ENCODE results near the gene CSNK2A2. TPM values are rescaled to one million over a fixed set of nuclear protein-coding genes. Genes with fewer than 3 reads are reported as not detected.
A peak's percentile ranks its signal among the peaks of the same experiment; 100 is the strongest.

CSNK2A2 gene
- total RNA-seq = 100 to 1,000 TPM; 113 to 114 TPM

DNA sequence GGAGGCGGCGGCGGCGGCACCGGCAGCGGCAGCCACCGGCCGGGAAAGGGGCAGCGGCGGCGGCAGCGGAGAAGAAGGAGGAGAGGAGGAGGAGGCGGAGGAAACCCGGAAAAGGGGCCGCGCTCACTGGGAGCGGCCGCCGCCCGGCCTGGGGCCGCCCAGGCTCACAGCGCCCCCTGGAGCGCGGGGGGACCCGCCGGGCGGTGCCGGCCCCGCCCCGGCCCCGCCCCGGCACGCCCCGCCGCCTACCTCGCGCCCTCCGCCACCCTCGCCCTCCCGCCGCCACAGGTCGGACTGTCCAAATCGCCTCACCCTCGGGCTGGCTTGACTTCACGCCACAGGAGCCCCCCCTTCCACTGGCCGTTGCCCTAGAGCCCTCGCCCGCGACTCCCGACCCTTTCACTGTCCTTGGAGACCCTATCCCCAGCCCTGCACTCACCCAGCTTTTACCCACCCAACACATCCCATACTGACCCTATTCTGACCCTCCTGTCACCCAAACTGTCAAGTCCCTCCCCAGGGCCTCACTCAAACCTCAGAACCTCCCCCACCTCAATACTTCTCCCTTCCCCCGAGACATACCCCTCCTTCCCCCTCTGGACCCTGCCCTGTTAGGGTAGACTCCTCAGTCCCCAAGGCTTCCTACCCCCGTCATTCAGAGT lies at the start of gene CSNK2A2:
CSNK2A2 (minus strand) TSS at position 85 of the 662 bp plus-strand sequence. CDS start 370 bp downstream, outside the sequence.
- peak; percentile 78 for DNase-seq
- H3K36me3 Mint-ChIP-seq = peaks cover 27% of the 10 kb centered on the region
- peak within 1 kb of the TSS; percentile 92 for H3K4me3 Mint-ChIP-seq

GRCh38 chr16:58243528-58244004 lies 45.7 kb upstream of the CSNK2A2 start:
- Mint-ChIP-seq H3K4me1 (no peaks in the 10 kb centered on the region), H3K27ac (no peak overlapping the region), H3K27me3 (peaks cover 37% of the 10 kb centered on the region), H3K4me3 (no peak overlapping the region), H3K36me3 (no peaks in the 10 kb centered on the region), H3K9me3 (no peaks in the 10 kb centered on the region)
- DNase-seq = no peak

More for the DNA sequence above, at the start of gene CSNK2A2:
- no peaks in the 10 kb centered on the region for H3K9me3 Mint-ChIP-seq
- H3K27ac Mint-ChIP-seq = peak within 1 kb of the TSS; percentile 76
- peaks cover 15% of the 10 kb centered on the region for H3K27me3 Mint-ChIP-seq
- H3K4me1 Mint-ChIP-seq = peaks cover 34% of the 10 kb centered on the region

DNA sequence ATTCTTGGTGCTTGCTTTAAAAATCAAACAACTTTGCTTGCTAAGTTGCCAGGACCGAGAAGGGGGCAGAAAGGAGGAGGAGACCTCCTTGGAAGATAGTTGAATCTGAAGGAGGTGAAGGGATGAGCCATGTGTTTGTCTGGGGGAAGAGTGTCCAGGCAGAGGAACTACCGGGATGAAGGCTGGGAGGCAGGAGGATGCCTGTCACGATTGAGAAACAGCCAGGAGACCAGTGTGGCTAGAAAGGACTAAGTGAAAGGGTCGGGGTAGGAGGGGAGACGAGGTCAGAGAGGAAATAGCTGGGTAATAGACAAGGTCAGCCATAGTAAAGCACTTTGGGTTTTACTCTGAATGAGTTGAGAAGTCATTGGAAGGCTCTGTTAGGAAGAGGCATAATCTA lies 38.9 kb upstream of the CSNK2A2 start:
- Mint-ChIP-seq H3K27me3 (peaks cover 30% of the 10 kb centered on the region), H3K9me3 (no peaks in the 10 kb centered on the region)

DNA sequence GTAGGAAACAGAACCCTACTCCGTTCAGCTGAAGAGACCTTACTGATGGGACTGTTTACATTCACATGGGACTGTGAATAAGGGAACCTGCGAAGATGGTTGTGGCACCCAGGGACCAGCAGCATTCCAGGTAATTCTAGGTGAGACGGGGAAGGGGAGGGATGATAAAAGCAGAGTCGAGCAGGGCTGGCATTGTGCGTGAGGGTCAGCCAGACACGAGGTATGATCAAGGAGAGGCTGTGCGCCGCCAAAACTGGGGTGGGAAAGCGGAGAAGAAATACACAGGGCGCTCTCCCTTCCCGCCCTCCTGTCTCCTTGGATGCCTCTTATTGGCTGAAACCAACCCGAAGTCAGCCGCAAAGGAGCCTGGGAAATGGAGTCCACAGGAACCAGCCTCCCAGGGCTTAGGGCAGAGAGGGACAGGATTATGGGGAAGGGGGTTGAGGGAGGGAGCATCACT lies 38.4 kb upstream of the CSNK2A2 start:
- Mint-ChIP-seq H3K4me1 (peaks cover 10% of the 10 kb centered on the region), H3K36me3 (no peaks in the 10 kb centered on the region), H3K27ac (no peak overlapping the region), H3K4me3 (peak overlapping the region; percentile 81), H3K9me3 (no peaks in the 10 kb centered on the region), H3K27me3 (peaks cover 25% of the 10 kb centered on the region)
- DNase-seq = peak; percentile 66

More for the DNA sequence above, 38.9 kb upstream of the CSNK2A2 start:
- no peak overlapping the region for H3K27ac Mint-ChIP-seq
- H3K4me1 Mint-ChIP-seq = peaks cover 10% of the 10 kb centered on the region
- no peaks in the 10 kb centered on the region for H3K36me3 Mint-ChIP-seq
- no peak overlapping the region for H3K4me3 Mint-ChIP-seq
- DNase-seq = no peak

- no peak overlapping the region for H3K27ac Mint-ChIP-seq
- H3K4me1 Mint-ChIP-seq = peaks cover 10% of the 10 kb centered on the region
Observed at GRCh38 chr16:58235663-58236062, 37.8 kb upstream of the CSNK2A2 start.

DNA sequence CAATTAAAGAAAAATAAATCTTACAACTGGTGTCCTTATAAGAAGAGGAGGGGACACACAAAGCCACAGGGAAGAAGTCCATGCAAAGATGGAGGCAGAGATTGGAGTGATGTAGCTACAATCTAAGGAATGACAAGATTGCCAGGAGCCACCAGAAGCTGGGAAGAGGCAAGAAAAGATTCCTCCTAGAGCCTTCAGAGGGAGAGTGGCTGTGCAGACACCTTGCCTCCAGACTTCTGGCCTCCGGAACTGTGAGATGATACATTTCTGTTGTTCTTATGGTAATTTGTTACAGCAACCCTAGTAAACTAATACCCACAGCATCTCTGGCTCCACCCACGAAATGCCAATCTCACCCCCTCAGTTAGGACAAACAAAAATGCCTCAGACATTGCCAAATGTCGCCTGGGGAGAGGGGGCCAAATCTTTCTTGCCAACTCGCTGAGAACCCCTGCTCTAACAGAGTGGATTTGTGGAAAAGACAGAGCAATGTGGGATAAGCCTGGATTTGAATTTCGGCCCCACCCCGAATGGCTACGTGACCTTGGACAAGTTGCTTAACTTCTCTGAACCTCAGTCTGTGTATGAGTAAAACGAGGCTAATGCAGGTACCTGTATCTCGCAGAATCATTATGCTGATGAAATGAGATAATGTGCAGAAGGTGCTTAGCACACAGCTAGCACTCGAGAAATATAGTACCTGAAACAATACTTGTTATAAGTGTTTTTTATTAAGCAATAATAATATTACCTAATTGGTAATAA lies 37.1 kb upstream of the CSNK2A2 start:
- DNase-seq = no peak
- no peaks in the 10 kb centered on the region for H3K9me3 Mint-ChIP-seq

More at GRCh38 chr16:58235663-58236062, 37.8 kb upstream of the CSNK2A2 start:
- Mint-ChIP-seq H3K9me3 (no peaks in the 10 kb centered on the region), H3K4me3 (peak overlapping the region; percentile 81), H3K36me3 (no peaks in the 10 kb centered on the region), H3K27me3 (peaks cover 21% of the 10 kb centered on the region)
- no peak for DNase-seq

GRCh38 chr16:58230259-58230658 lies 32.4 kb upstream of the CSNK2A2 start:
- DNase-seq = no peak
- Mint-ChIP-seq H3K36me3 (no peaks in the 10 kb centered on the region), H3K27me3 (no peaks in the 10 kb centered on the region), H3K4me3 (no peak overlapping the region), H3K4me1 (no peaks in the 10 kb centered on the region), H3K9me3 (no peaks in the 10 kb centered on the region), H3K27ac (no peak overlapping the region)

More for the DNA sequence above, 37.1 kb upstream of the CSNK2A2 start:
- Mint-ChIP-seq H3K4me3 (no peak overlapping the region), H3K4me1 (peaks cover 10% of the 10 kb centered on the region), H3K27me3 (peaks cover 16% of the 10 kb centered on the region), H3K27ac (no peak overlapping the region), H3K36me3 (no peaks in the 10 kb centered on the region)

DNA sequence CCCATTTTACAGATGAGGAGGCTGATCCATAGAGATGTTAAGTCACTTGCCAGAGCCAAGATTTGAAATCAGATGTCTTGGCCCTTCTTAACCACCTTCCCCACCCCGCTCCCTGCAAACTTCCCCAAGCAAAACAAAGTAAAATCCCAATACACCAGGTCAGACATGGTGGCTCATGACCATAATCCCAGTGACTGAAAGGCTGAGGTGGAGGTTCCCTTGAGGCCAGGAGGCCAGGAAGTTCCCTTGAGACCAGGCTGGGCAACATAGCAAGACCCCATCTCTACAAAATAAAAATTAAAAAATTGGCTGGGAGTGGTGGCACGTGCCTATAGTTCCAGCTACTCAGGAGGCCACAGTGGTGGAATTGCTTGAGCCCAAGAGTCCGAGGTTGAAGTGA lies 28.9 kb upstream of the CSNK2A2 start:
- Mint-ChIP-seq H3K36me3 (no peaks in the 10 kb centered on the region), H3K9me3 (no peaks in the 10 kb centered on the region), H3K27ac (no peak overlapping the region), H3K4me1 (no peaks in the 10 kb centered on the region), H3K4me3 (no peak overlapping the region), H3K27me3 (peaks cover 7% of the 10 kb centered on the region)
- DNase-seq = no peak

GRCh38 chr16:58225965-58226602 lies 28.2 kb upstream of the CSNK2A2 start:
- no peak for DNase-seq
- no peaks in the 10 kb centered on the region for H3K36me3 Mint-ChIP-seq
- no peaks in the 10 kb centered on the region for H3K4me1 Mint-ChIP-seq
- no peaks in the 10 kb centered on the region for H3K9me3 Mint-ChIP-seq
- H3K4me3 Mint-ChIP-seq = no peak overlapping the region
- peaks cover 7% of the 10 kb centered on the region for H3K27me3 Mint-ChIP-seq
- H3K27ac Mint-ChIP-seq = no peak overlapping the region

- peaks cover 1% of the 10 kb centered on the region for H3K36me3 Mint-ChIP-seq
- peaks cover 7% of the 10 kb centered on the region for H3K27me3 Mint-ChIP-seq
- no peak for DNase-seq
- no peak overlapping the region for H3K4me3 Mint-ChIP-seq
- peaks cover 1% of the 10 kb centered on the region for H3K9me3 Mint-ChIP-seq
- H3K4me1 Mint-ChIP-seq = no peaks in the 10 kb centered on the region
- no peak overlapping the region for H3K27ac Mint-ChIP-seq
Observed at GRCh38 chr16:58222532-58223316, 24.8 kb upstream of the CSNK2A2 start.

GRCh38 chr16:58219432-58219831 lies 21.5 kb upstream of the CSNK2A2 start:
- H3K4me1 Mint-ChIP-seq = no peaks in the 10 kb centered on the region
- peaks cover 8% of the 10 kb centered on the region for H3K9me3 Mint-ChIP-seq
- H3K4me3 Mint-ChIP-seq = no peak overlapping the region
- no peak overlapping the region for H3K27ac Mint-ChIP-seq
- peaks cover 11% of the 10 kb centered on the region for H3K27me3 Mint-ChIP-seq
- no peak for DNase-seq
- H3K36me3 Mint-ChIP-seq = peaks cover 3% of the 10 kb centered on the region

- peaks cover 6% of the 10 kb centered on the region for H3K27me3 Mint-ChIP-seq
- H3K4me1 Mint-ChIP-seq = no peaks in the 10 kb centered on the region
- H3K27ac Mint-ChIP-seq = no peak overlapping the region
- DNase-seq = no peak
- peaks cover 8% of the 10 kb centered on the region for H3K9me3 Mint-ChIP-seq
- peaks cover 3% of the 10 kb centered on the region for H3K36me3 Mint-ChIP-seq
- H3K4me3 Mint-ChIP-seq = no peak overlapping the region
Observed at GRCh38 chr16:58218786-58219185, 20.9 kb upstream of the CSNK2A2 start.

GRCh38 chr16:58217311-58217925 lies 19.5 kb upstream of the CSNK2A2 start:
- no peak for DNase-seq
- no peak overlapping the region for H3K4me3 Mint-ChIP-seq
- peaks cover 8% of the 10 kb centered on the region for H3K9me3 Mint-ChIP-seq
- H3K36me3 Mint-ChIP-seq = peaks cover 3% of the 10 kb centered on the region
- peaks cover 12% of the 10 kb centered on the region for H3K27me3 Mint-ChIP-seq
- H3K4me1 Mint-ChIP-seq = no peaks in the 10 kb centered on the region
- no peak overlapping the region for H3K27ac Mint-ChIP-seq
